ENCODE measurements around the gene PACS2. TPM values are rescaled to one million over a fixed set of nuclear protein-coding genes. Genes with fewer than 3 reads are reported as not detected.
A peak's percentile ranks its signal among the peaks of the same experiment; 100 is the strongest.
"Not testable (repeated sequence)": the region's sequence is repeated elsewhere in the genome, so short reads cannot be mapped to it uniquely, and the experiment has no call there.

PACS2 gene
- total RNA-seq, result 10 to 100 TPM; 25.1 to 29.6 TPM

DNA sequence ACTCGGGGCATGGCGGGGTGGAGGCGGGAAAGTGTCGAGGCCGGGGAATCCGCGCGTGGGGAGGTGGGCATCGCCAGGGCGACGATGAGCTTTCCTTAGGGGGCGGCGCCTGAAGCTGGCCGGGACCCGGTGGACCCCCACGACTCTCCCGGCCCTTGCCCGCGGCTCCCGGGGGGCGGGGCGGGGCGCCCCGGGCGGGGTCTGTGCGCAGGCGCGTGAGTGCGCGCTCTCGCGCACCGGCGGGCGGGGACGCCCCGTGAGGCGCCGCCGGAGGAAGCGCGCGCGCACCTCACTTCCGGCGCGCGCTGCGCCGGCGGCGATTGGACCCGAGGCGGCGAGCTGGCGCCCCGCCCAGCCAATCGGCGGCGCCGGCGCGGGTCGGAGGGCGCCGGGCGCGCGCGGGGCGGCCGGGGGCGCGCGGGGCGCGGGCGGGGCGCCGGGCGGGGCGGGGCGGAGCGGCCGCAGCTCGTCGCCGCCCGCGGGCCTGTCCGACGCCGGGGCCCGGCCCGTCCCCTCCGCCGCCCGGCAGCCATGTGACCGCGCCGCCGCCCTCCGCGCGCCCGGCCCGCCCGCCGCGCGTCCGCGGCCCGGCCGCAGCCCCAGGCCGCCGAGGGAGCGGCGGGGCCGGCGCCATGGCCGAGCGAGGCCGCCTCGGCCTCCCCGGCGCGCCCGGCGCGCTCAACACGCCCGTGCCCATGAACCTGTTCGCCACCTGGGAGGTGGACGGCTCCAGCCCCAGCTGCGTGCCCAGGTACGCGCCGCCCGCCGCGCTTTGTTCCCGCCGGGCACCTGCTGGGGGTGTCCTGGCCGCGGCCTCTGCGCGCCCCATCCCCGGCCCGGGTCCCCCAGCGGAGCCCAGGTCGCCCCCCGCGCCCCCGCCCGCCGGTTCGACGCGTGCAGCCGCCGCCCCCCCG lies at the start of gene PACS2:
Gene PACS2 (plus strand): TSS at position 462 of the 914 bp plus-strand sequence. CDS start 171 bp downstream, at position 633.
- no peaks in the 10 kb centered on the region for H3K27me3 Mint-ChIP-seq (ENCODE audit: low read depth)
- no peaks in the 10 kb centered on the region for H3K9me3 Mint-ChIP-seq
- peaks cover 25% of the 10 kb centered on the region for H3K4me1 Mint-ChIP-seq (ENCODE audit: low read depth)
- intact Hi-C loops (cut with micrococcal nuclease), result loop anchor here (1.0 kb wide), 1 partner anchor 13 kb away; the partner anchor contains the start of gene BRF1
- CTCF ChIA-PET, result interaction anchor here (0.6 kb wide), 1 partner anchor 15 kb away, joined by 3 read pairs; no protein-coding TSS in a partner anchor
- H3K36me3 Mint-ChIP-seq (ENCODE audit: low read depth), result no peaks in the 10 kb centered on the region
- DNase-seq, result peak; percentile 63
- H3K27ac Mint-ChIP-seq, result peak within 1 kb of the TSS; percentile 46
- peak within 1 kb of the TSS; percentile 85 for H3K4me3 Mint-ChIP-seq

DNA sequence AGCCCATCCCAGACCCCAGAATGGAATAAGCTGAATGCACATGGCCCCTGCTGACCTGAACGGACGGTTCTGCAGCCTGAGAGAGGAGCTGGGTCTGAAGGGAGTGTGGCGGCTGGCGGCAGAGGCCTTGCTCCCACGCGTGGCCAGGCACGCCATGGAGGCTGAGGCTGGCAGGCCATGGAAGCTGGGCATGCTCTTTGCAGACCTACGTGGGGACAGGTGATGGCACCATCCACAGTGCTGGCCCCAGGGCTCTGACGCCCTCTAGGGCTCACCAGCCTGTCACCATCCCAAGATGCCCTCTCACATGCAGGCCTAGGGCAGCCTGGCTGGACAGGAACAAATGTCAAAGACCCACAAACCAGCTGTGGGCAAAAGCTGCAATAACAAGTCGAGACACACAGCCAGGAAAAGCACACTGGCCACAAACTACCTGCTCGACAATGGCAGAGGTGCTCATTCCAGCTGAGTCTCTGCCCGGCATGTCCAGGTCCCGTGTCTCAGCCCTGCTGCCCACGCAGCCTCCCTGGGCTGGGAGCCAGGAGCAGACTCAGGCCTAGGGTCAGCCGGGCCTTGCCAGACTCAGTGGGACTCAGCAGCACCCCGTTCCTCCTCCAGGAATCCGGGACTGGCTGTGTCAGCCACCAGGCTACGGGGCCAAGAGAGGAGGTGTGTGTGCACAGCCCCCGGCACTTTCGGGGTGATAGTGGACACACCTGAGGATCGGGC lies 46.6 kb upstream of the PACS2 start:
- no peaks in the 10 kb centered on the region for H3K27me3 Mint-ChIP-seq (ENCODE audit: low read depth)
- H3K36me3 Mint-ChIP-seq (ENCODE audit: low read depth), result peaks cover 7% of the 10 kb centered on the region
- no peak for DNase-seq
- H3K4me3 Mint-ChIP-seq, result no peak overlapping the region
- H3K27ac Mint-ChIP-seq, result no peak overlapping the region
- no peaks in the 10 kb centered on the region for H3K9me3 Mint-ChIP-seq
- intact Hi-C loops (cut with micrococcal nuclease), result no loop called here
- H3K4me1 Mint-ChIP-seq (ENCODE audit: low read depth), result peaks cover 2% of the 10 kb centered on the region
- CTCF ChIA-PET, result no interaction called here

DNA sequence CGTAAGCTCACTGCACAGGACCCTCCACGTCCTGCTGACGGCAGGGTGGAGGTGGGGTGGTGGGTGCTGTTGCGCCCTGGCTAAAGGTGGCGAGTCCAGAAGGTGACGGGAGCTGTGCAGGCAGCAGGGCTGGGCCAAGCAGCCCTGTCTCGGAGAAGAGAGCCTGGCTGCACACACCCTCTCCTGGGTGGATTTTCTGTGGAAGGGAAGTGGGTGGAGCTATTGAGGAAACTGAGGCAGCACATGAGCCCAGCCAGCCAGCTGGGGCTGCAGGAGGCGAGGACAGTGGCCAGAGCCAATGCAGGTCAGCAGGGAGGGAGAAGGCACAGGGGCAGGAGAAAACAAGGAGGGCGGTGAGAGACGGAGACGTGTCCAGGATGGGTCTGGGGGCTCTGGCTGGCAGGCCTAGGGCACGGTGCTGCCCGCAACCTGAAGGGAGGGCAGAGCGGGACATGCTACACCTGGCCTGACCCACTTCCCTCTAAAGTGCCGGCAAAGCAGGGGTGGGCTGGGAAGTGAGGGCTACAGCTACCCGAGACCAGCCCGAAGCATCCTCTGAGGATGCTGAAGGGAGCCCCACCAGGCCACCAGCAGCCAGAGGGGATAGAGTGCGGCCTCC lies 45.7 kb upstream of the PACS2 start:
- Mint-ChIP-seq H3K4me1 (ENCODE audit: low read depth) (peaks cover 2% of the 10 kb centered on the region), H3K4me3 (no peak overlapping the region), H3K27ac (no peak overlapping the region), H3K27me3 (ENCODE audit: low read depth) (no peaks in the 10 kb centered on the region), H3K9me3 (no peaks in the 10 kb centered on the region), H3K36me3 (ENCODE audit: low read depth) (peaks cover 6% of the 10 kb centered on the region)
- intact Hi-C loops (cut with micrococcal nuclease), result no loop called here
- no peak for DNase-seq
- CTCF ChIA-PET, result no interaction called here

DNA sequence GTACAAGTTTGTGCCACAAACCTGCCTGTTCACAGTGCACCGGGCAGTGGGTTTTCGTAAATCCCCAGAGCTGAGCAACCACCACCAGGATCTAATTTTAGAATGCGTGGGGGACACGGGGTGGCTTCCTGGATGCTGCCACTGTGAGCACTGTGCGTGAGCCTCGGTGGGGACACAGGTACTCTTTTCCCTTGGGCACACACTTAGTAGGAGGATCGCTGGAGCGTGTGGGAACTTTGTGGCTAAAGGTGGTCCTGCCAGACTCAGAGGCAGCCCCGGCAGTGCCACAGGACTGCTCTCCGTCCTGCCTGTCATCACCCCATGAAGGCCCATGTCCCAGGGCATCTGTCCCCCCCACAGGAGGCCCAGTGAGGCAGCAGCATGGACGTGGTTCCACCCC lies 45.1 kb upstream of the PACS2 start:
- peaks cover 2% of the 10 kb centered on the region for H3K36me3 Mint-ChIP-seq (ENCODE audit: low read depth)
- intact Hi-C loops (cut with micrococcal nuclease), result no loop called here
- peaks cover 2% of the 10 kb centered on the region for H3K4me1 Mint-ChIP-seq (ENCODE audit: low read depth)
- CTCF ChIA-PET, result no interaction called here
- no peak for DNase-seq
- H3K27me3 Mint-ChIP-seq (ENCODE audit: low read depth), result no peaks in the 10 kb centered on the region
- H3K27ac Mint-ChIP-seq, result no peak overlapping the region
- H3K9me3 Mint-ChIP-seq, result no peaks in the 10 kb centered on the region
- no peak overlapping the region for H3K4me3 Mint-ChIP-seq

DNA sequence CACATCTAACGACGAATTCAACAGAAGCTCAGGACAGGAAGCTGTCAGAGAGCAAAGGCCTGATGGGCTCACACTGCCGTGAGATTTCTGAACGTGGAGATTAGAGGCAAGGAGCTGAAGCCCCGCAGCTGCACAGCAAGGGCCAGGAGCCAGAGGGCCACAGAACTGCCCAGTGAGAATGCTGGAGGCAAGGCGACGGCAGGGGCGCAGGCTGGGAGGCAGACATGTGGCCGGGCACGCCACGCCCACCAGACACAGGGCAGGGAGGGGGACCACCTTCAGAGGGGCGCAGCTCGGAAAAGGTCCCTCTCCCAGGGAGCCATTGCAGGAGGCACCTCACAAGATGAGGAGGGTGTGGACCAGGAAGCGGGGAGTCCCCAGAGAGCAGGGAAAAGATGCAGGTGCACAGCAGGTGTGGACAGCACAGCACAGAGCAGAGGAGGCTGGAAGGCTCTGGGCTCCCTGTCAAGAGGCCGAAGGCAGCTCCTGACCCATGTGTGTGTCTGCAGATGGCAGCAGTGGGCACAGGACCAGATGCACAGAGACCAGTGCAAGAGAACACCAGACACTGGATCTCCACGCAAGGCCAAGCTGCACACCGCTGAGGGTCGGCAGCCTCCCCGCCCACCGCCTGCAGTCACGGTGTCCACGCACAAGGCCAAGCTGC lies 43.2 kb upstream of the PACS2 start:
- intact Hi-C loops (cut with micrococcal nuclease), result no loop called here
- no peak for DNase-seq
- CTCF ChIA-PET, result interaction anchor here (1.0 kb wide), 1 partner anchor 11 kb away, joined by 3 read pairs; no protein-coding TSS in a partner anchor
- H3K4me1 Mint-ChIP-seq (ENCODE audit: low read depth), result peaks cover 2% of the 10 kb centered on the region
- H3K4me3 Mint-ChIP-seq, result no peak overlapping the region
- peaks cover 2% of the 10 kb centered on the region for H3K36me3 Mint-ChIP-seq (ENCODE audit: low read depth)
- no peaks in the 10 kb centered on the region for H3K27me3 Mint-ChIP-seq (ENCODE audit: low read depth)
- no peak overlapping the region for H3K27ac Mint-ChIP-seq
- H3K9me3 Mint-ChIP-seq, result no peaks in the 10 kb centered on the region

DNA sequence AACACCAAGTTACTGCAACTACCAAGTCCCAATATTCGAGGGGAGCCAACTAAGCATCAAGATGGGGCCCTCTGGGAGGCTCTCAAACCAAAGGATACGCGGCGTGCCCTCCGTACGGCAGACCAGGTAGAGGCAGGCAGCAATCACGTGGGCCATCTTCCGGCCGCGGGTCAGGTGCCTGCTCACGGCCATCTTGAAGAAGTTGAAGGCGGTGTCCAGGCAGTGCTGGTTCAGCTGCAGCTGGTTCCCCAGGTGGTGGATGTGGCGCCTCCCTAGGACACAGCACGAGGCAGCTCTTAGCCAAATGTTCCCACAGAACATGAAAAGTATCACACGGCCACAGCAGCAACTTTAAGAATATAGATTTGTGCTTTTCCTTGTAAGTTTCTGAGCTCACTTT lies 41.9 kb upstream of the PACS2 start:
- intact Hi-C loops (cut with micrococcal nuclease), result no loop called here
- Mint-ChIP-seq H3K4me1 (ENCODE audit: low read depth) (peaks cover 2% of the 10 kb centered on the region), H3K36me3 (ENCODE audit: low read depth) (peaks cover 2% of the 10 kb centered on the region), H3K9me3 (no peaks in the 10 kb centered on the region), H3K27me3 (ENCODE audit: low read depth) (no peaks in the 10 kb centered on the region), H3K4me3 (no peak overlapping the region), H3K27ac (no peak overlapping the region)
- DNase-seq, result no peak
- CTCF ChIA-PET, result interaction anchor here (0.6 to 1.0 kb wide), 2 partner anchors 9 to 12 kb away, joined by 3 read pairs; no protein-coding TSS in a partner anchor

DNA sequence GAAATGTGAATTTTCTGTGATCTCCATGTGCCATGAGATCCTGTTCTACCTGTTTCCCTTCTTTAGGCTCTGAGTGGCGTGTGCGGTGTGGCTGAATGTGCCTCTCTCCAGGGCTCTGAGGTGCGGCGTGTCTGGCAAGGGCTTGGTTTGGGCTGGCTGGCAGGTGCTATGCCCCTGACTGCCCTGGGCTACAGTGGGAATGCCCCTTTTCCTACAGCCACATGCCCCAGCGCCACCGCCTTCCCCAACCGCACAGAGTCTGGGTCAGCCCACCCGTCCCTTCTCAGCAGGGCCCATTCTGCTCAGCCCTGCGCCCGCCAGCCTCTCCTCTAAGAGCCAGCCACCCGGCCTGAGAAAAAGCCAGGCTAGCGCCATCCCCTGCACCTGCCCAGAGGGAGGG lies 41.5 kb upstream of the PACS2 start:
- Mint-ChIP-seq H3K27ac (no peak overlapping the region), H3K36me3 (ENCODE audit: low read depth) (peaks cover 2% of the 10 kb centered on the region), H3K9me3 (no peaks in the 10 kb centered on the region)

DNA sequence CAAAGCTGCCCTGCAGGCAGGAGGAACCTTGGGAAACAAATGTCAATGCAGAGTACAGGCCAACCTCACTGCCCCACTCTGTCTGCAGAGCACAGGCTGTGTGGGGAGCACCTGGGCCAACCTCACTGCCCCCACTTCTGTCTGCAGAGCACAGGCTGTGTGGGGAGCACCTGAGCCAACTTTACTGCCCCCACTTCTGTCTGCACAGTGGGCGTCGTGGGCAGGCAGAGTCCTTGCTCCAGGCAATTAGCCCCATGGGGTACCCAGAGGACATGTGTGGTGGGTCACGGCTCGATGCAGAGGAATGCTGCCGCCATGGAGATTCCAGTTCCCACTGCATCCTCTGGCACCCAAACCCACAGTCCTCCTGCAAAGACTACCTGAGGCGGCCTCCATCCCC lies 39.9 kb upstream of the PACS2 start:
- no peaks in the 10 kb centered on the region for H3K27me3 Mint-ChIP-seq (ENCODE audit: low read depth)
- peaks cover 2% of the 10 kb centered on the region for H3K36me3 Mint-ChIP-seq (ENCODE audit: low read depth)
- peaks cover 2% of the 10 kb centered on the region for H3K4me1 Mint-ChIP-seq (ENCODE audit: low read depth)
- intact Hi-C loops (cut with micrococcal nuclease), result no loop called here
- CTCF ChIA-PET, result no interaction called here
- DNase-seq, result no peak
- H3K4me3 Mint-ChIP-seq, result no peak overlapping the region
- no peaks in the 10 kb centered on the region for H3K9me3 Mint-ChIP-seq
- no peak overlapping the region for H3K27ac Mint-ChIP-seq

More for the DNA sequence above, 41.5 kb upstream of the PACS2 start:
- no peak for DNase-seq
- CTCF ChIA-PET, result interaction anchor here (0.6 kb wide), 1 partner anchor 9 kb away, joined by 3 read pairs; no protein-coding TSS in a partner anchor
- intact Hi-C loops (cut with micrococcal nuclease), result no loop called here
- Mint-ChIP-seq H3K4me3 (no peak overlapping the region), H3K27me3 (ENCODE audit: low read depth) (no peaks in the 10 kb centered on the region), H3K4me1 (ENCODE audit: low read depth) (peaks cover 2% of the 10 kb centered on the region)

DNA sequence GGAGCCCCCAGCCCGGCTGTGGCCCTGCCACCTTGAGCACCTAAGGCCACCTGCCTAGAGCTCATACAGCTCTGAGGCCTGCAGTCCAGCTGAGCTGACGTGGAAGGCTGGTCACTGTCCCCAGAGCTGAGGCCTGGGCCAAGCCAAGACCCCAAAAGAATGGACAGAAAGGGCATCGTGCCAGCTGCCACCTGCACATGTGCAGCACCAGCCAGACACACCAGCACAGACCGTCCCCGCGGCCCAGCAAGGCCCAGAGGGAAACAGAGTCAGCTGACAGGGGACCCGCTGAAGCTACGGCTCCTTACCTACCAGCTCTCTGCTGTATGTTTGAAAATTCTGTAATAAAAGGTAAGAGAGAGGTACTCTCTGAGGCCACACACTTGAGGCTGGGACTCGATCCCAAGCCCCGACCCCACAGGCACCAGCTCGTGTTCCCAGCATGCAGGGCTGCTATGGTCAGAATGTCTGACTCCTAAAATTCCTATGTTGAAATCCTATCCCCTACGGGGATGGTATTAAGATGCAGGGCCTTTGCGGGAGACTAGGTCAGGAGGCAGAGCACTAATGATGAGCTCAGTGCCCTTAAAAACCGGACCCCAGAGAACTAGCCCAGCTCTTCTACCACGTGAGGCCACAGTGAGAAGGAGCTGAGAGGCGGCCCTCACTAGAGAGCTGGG lies 39.1 kb upstream of the PACS2 start:
- Mint-ChIP-seq H3K27ac (no peak overlapping the region), H3K4me1 (ENCODE audit: low read depth) (peaks cover 2% of the 10 kb centered on the region), H3K9me3 (no peaks in the 10 kb centered on the region), H3K27me3 (ENCODE audit: low read depth) (no peaks in the 10 kb centered on the region), H3K4me3 (no peak overlapping the region), H3K36me3 (ENCODE audit: low read depth) (peaks cover 2% of the 10 kb centered on the region)
- intact Hi-C loops (cut with micrococcal nuclease), result no loop called here
- CTCF ChIA-PET, result interaction anchor here (0.5 kb wide), 1 partner anchor 190 kb away, joined by 5 read pairs; no protein-coding TSS in a partner anchor
- no peak for DNase-seq

DNA sequence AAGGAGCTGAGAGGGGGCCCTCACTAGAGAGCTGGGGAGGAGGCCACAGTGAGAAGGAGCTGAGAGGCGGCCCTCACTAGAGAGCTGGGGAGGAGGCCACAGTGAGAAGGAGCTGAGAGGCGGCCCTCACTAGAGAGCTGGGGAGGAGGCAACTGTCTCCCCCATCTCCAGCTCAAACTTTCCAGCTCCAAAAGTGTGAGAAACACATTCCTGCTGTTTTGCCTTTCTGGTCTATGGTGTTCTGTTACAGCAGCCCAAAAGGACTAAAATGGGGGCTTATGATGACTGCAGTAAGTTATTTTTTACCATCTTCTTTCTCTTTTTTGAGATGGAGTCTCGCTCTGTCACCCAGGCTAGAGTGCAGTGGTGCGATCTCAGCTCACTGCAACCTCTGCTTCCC lies 37.1 kb upstream of the PACS2 start:
- H3K4me1 Mint-ChIP-seq (ENCODE audit: low read depth); H3K36me3 Mint-ChIP-seq (ENCODE audit: low read depth); intact Hi-C loops (cut with micrococcal nuclease); DNase-seq; H3K27me3 Mint-ChIP-seq (ENCODE audit: low read depth); H3K9me3 Mint-ChIP-seq; H3K27ac Mint-ChIP-seq; H3K4me3 Mint-ChIP-seq: not testable (repeated sequence)
- CTCF ChIA-PET, result interaction anchor here (0.6 kb wide), 1 partner anchor 240 kb away, joined by 3 read pairs; no protein-coding TSS in a partner anchor

DNA sequence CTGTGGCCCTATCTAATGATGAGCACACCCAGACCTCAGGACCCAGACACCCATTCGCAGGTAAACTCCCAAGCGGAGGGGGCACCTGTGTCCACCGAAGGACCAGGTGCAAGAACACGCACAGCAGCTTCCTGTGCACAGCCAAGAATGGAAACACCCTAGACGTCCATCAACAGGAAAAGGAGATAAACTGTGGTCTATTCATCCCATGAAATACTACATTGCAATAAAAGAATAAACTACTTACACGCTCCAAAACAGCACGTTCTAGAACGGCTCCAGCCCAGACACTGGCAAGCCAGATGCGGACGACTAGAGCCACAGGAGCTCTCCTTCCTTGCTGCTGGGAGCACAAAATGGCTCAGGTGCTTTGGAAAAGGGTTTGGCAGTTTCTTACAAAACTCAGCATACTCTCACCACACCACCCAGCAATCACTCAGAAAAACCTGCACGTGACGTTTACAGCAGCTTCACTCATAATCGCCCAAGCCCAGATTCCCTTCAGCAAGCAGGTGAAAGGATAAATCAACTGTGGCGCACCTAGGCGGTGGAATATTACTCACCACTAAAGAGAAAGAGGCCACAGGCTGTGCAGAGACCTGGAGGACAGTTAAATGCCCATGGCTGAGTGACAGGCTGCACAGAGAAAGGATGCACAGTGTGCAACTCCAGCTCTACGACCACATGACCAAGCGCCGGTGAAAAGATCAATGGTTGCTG lies 34.7 kb upstream of the PACS2 start:
- no peak overlapping the region for H3K4me3 Mint-ChIP-seq
- H3K36me3 Mint-ChIP-seq (ENCODE audit: low read depth), result no peaks in the 10 kb centered on the region
- peaks cover 20% of the 10 kb centered on the region for H3K4me1 Mint-ChIP-seq (ENCODE audit: low read depth)
- intact Hi-C loops (cut with micrococcal nuclease), result no loop called here
- CTCF ChIA-PET, result no interaction called here
- DNase-seq, result no peak
- no peaks in the 10 kb centered on the region for H3K9me3 Mint-ChIP-seq
- H3K27me3 Mint-ChIP-seq (ENCODE audit: low read depth), result no peaks in the 10 kb centered on the region
- no peak overlapping the region for H3K27ac Mint-ChIP-seq

Data from activated naive CD4-positive, alpha-beta T cell treated with anti-CD3 and anti-CD28 coated beads for 36 hours (primary cell).